Measurements from ENCODE around the gene LSM2.

The LSM2 gene

DNA sequence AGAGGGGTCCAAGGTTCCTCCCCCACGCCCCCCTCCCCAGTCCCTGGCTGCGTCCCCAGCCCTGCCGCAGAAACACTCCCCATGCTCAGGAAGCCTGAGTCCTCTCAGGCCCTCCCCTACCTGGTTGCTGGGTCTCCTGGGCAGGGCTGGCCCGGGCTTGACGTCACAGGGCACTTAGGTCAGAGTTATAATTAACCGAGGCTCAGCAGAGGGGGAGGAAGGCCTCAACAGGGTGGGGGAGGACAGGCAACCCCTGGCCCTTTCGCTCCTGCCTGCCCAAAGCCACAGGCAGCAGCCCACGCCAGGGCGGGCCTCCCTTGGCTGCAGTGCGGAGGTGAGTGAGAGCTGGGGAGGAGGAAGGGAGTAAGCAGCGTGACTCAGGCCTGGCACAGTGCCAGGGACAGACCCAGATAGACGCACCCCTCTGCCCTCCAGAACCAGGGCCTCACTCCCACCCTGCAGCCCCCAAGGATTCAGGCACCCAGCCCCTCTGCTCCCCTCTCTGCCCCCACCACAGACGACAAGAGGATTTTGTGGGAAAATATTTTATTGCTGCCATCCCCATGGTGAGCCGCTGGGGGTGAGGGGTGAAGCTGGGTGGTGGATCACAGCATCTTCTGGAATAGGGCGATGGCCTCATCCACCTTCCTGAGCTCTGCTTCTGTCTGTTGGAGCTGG lies 29.6 kb downstream of the LSM2 start, which contains the start of gene VWA7:
VWA7 (minus strand) TSS at position 340 of the 678 bp plus-strand sequence. CDS start 549 bp downstream, outside the sequence.
- peaks cover 35% of the 10 kb centered on the region for H3K4me1 Mint-ChIP-seq
- no peaks in the 10 kb centered on the region for H3K9me3 Mint-ChIP-seq
- peak within 1 kb of the TSS; percentile 19 for H3K4me3 Mint-ChIP-seq
- peaks cover 4% of the 10 kb centered on the region for H3K36me3 Mint-ChIP-seq
- no peaks in the 10 kb centered on the region for H3K27me3 Mint-ChIP-seq
- H3K27ac Mint-ChIP-seq = no peak within 1 kb of the TSS

DNA sequence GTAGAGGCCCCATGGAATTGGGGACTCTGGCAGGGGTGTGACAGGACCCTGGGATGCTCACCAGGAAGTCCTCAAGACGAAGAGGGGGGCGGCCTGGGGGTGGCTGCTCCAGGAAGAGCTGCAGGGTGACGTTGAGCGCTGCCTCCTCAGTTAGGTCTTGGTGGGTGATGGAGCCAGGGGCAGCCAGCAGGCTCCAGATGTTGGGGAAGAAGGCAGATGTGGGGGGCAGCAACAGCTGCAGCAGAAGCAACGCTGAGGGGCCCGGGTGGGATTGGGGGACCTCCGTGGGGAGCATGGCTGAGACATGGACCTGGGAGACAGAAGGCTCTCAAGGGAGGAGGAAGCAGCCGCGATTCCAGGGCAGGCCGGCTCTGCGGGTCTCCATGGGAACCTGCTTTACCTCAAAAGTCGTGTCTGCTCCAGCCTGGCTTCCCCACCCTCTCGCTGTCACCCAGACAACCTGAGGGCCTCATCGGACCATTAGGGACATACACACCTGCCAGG lies 30.2 kb downstream of the LSM2 start:
- Mint-ChIP-seq H3K36me3 (peaks cover 4% of the 10 kb centered on the region), H3K27ac (no peak overlapping the region), H3K9me3 (no peaks in the 10 kb centered on the region), H3K4me1 (peaks cover 36% of the 10 kb centered on the region), H3K4me3 (no peak overlapping the region), H3K27me3 (no peaks in the 10 kb centered on the region)

DNA sequence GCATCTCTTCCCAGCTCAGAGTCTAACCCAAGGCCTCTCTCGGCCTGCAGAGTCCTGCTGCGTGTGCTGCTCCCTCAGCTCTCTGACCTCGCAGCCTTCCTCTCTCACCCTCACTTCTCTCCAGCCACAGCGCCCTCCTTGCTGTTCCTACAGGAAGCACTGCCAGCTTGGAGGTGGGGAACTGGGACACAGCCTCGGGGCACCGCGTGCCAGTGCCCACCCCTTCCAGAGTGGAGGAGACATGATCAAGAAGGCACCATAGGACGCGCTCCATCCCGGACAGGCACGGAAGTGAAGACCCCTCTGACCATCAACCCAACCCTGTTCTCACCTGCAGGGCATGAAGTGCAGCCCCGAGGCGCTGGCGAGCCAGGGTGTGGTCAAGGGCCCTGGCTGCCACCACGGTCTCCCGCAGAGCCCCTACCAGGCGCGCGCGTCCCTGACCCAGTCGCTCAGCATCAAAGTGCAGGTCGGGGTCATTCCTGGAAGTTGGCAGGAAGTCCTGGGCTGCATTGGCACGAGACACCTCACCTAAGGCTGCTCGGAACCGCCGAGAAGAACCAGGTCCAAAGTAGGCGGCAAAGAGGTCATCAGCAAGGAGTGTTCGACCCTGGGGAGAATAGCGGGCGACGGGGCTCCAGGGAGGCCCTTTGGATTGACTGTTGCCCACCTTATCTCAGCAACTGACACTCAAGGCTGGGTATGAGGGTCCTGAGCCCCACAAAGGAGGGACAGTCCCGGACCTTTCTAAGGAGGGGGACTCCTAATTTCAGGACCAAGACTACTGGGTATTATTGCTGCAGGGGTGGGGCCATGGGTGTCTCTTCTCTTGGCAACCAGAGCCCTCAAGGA lies 30.9 kb downstream of the LSM2 start:
- Mint-ChIP-seq H3K4me3 (no peak overlapping the region), H3K4me1 (peaks cover 42% of the 10 kb centered on the region)

DNA sequence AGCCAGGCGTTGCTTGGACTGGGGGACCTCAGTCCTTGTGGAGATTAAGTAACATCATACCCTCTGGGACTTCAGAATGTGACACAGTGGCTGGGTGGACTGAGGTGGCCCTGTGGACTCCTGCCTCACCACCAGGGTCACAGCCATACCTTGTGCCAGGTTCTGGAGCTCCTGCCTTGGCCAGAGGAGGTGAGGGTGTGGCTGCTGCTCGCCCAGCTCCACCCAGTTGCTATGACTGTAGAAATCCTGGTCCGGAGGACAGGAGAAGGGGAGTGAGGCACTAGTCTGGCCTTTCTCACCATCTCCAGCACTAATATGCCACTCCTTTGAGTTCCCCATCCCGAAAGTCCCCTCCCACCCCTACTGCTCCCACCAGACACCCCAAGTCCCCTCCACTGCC lies 31.6 kb downstream of the LSM2 start:
- Mint-ChIP-seq H3K27ac (no peak overlapping the region), H3K27me3 (no peaks in the 10 kb centered on the region), H3K36me3 (no peaks in the 10 kb centered on the region), H3K4me3 (no peak overlapping the region), H3K4me1 (peaks cover 42% of the 10 kb centered on the region), H3K9me3 (no peaks in the 10 kb centered on the region)

More for the DNA sequence above, 30.9 kb downstream of the LSM2 start:
- Mint-ChIP-seq H3K27ac (no peak overlapping the region), H3K36me3 (peaks cover 1% of the 10 kb centered on the region), H3K9me3 (no peaks in the 10 kb centered on the region), H3K27me3 (no peaks in the 10 kb centered on the region)

DNA sequence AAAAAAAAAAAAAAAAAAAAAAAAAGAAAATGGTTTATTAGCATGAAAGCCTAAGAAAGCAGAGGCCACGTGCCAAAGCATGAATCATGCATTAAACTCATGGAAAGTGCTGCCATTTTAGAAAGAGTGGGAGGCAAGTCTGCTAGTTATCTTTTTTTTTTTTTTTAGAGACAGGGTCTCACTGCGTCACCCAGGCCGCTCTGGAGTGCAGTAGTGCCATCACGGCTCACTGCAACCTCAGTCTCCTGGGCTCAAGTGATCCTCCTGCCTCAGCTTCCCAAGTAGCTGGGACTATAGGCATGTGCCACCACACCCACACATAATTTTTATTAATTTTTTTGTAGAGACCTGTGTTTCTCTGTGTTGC lies 34.8 kb downstream of the LSM2 start:
- no peaks in the 10 kb centered on the region for H3K27me3 Mint-ChIP-seq
- no peaks in the 10 kb centered on the region for H3K36me3 Mint-ChIP-seq
- H3K9me3 Mint-ChIP-seq = no peaks in the 10 kb centered on the region
- H3K4me1 Mint-ChIP-seq = peaks cover 39% of the 10 kb centered on the region
- H3K27ac Mint-ChIP-seq = no peak overlapping the region
- peak overlapping the region; percentile 11 for H3K4me3 Mint-ChIP-seq

DNA sequence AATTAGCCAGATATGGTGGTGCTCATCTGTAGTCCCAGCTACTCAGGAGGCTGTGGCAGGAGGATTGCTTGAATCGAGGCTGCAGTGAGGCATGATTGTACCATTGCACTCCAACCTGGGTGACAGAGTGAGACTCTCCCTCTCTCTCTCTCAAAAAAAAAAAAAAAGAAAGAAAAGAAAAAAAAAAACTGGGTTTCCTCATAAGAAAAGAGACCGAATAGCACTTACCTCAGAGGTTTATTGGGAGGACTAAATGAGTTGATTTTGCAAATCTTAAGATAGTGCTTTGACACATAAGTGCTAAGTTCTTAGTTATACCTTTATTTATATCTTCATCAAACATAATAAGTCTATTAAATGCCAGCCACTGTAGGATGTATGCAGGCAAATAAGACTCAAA lies 35.9 kb downstream of the LSM2 start:
- Mint-ChIP-seq H3K4me3 (no peak overlapping the region), H3K4me1 (peaks cover 28% of the 10 kb centered on the region), H3K27ac (peak overlapping the region; percentile 51), H3K36me3 (no peaks in the 10 kb centered on the region), H3K27me3 (no peaks in the 10 kb centered on the region), H3K9me3 (no peaks in the 10 kb centered on the region)

DNA sequence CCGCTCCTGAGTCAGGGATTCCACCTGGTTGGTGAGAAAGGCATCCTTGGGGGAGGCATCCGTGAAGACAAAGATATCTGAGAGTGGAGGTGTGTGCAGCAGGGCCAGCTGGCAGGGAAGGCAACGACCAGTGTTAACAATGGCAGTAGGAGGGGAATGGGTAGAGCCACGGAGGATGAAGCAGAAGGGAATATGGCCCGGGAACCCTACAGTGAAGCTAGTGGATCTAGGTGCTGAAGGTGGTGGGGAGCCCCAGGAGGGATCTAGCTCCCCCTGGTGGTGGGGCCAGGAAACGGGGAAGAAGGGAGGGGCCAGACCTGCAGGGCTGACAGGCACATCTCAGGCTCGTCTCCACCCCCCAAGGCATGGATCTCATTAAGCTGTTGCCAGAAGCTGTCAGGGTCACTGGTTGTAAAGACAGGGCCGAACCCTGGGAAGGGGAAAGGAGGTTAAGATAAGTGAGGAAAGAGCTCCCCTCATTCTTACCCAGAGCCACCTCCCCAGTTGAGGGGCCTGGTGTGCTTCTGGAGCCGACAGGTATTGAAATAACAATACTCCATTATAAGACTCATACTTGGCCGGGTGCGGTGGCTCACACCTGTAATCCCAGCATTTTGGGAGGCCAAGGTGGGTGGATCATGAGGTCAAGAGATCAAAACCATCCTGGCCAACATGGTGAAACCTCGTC lies 36.9 kb downstream of the LSM2 start:
- Mint-ChIP-seq H3K27ac (no peak overlapping the region), H3K27me3 (no peaks in the 10 kb centered on the region), H3K36me3 (no peaks in the 10 kb centered on the region), H3K9me3 (no peaks in the 10 kb centered on the region), H3K4me3 (peak overlapping the region; percentile 23), H3K4me1 (peaks cover 22% of the 10 kb centered on the region)

DNA sequence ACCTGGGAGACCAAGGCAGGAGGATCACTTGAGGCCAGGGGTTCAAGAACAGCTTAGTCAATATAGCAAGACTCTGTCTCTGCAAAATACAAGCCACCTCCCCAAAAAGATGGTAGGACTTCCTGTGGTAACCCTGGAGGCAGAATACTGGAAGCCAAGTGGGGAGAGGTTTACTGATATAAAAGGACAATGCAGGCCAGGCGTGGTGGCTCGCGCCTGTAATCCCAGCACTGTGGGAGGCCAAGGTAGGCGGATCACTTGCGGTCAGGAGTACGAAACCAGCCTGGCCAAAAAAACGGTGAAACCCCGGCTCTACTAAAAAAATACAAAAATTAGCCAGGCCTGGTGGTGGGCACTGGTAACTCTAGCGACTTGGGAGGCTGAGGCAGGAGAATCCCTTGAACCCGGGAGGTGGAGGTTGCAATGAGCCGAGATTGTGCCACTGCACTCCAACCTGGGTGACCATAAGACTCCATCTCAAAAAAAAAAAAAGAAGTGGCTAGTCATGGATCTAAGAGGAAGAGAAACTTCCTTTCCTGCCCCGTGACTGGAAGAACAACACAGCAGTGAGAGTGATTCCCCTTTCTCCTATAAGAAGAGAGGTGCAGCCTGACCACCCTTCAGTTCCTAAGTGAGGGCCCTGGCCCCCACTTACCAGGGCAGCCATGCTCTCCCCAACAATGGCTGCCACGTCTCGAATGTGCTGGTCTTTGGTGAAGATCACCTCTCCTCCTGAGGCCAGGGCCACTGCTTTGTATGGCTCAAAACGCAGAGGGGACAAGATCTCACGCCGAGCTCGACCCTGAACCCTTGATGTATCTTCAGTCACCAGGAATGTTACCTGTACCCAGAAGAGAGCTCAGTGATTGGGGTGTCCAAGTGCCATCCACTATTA lies 38.2 kb downstream of the LSM2 start:
- Mint-ChIP-seq H3K9me3 (no peaks in the 10 kb centered on the region), H3K4me1 (peaks cover 23% of the 10 kb centered on the region), H3K36me3 (no peaks in the 10 kb centered on the region), H3K27ac (no peak overlapping the region), H3K4me3 (no peak overlapping the region), H3K27me3 (no peaks in the 10 kb centered on the region)

DNA sequence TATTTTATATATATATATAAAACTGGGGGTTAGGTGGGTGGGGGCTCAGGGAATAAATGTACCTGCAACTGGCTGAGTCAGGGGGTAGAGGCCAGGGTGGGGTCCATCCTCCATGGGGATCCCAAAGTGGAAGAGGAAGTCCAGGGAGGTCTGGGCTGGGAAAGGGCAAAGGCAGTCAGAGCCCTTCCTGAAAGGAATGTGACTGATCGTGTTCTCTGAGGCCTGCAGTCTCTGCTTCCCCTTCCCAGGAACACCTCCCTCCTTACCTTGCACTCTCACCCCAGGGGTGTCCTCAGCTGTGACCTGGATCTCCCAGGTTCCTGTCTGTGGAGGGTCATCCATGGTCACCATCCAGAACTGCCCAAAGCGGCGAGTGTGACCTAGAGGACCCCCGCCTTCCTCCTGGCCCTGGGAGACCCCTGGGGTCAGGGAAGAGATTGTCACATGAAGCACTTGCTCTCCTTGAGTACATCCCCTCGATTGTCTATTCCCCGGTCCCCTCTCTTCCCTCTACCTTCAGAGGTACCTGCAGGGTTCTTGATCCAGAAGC lies 39.6 kb downstream of the LSM2 start:
- no peak overlapping the region for H3K4me3 Mint-ChIP-seq
- H3K36me3 Mint-ChIP-seq = peaks cover 2% of the 10 kb centered on the region
- no peak overlapping the region for H3K27ac Mint-ChIP-seq
- no peaks in the 10 kb centered on the region for H3K27me3 Mint-ChIP-seq
- no peaks in the 10 kb centered on the region for H3K9me3 Mint-ChIP-seq
- peaks cover 17% of the 10 kb centered on the region for H3K4me1 Mint-ChIP-seq

DNA sequence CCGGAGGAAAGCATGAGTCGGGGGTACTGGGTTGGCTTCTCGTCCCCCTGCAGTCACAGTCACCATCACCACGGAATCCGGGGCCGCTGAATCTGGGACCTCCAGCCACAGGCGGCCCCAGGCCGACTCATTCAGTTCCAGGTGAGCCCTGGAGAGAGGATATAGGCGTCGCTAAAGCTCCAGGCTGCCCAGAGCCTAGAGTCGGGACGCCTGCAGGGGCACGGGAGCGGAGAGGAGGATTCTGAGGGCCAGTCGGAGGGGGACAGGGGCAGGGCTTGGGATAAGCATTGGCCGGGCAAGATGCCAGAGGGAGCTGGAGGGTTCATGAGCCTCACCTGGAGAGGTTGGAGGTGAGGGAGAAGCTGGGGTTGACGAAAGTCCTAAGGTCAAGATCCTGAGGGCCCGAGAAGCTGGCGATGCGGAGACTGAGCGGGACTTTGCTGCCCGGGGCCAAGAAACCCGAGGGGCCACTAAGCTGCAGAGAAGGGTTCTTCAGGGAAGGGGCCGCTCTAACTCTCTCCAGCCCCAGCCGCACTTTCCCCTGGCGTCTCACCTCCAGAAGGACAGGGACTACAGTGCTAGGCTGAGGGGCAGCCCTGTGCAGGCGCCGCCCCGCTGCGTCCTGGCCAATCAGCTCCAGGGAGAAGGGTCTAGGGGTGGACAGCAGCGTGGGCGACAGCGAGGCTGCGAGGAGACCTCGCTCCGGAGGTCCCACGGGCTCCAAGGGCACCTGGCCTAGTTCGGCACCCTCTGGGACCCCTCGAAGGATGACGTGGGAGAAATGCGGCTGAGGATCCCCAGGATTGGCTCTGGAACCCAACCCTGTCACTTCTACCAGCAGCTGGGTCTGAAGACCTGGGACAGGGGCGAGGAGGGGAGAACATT lies 40.6 kb downstream of the LSM2 start:
- peaks cover 12% of the 10 kb centered on the region for H3K4me1 Mint-ChIP-seq
- H3K27me3 Mint-ChIP-seq = no peaks in the 10 kb centered on the region
- H3K36me3 Mint-ChIP-seq = peaks cover 5% of the 10 kb centered on the region
- H3K4me3 Mint-ChIP-seq = no peak overlapping the region
- H3K27ac Mint-ChIP-seq = no peak overlapping the region
- no peaks in the 10 kb centered on the region for H3K9me3 Mint-ChIP-seq

DNA sequence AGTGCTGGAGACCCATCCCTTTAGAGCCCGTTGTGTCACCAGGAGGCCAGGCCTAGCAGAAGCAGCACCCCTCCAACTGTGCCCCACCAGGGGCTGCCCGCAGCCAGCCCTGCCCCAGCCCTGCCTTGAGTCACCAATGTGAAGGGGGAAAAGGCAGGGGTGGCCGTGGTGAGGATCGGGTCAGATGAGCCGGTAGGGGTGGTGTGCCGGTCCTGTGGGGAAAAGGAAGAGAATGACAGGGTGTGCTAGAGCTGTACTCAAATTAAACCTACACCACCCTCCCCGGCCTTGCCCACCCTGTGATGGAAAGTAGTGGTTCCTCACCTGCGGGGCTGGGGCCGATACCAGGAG lies 41.2 kb downstream of the LSM2 start:
- Mint-ChIP-seq H3K36me3 (peaks cover 5% of the 10 kb centered on the region), H3K27me3 (no peaks in the 10 kb centered on the region), H3K9me3 (no peaks in the 10 kb centered on the region)

DNA sequence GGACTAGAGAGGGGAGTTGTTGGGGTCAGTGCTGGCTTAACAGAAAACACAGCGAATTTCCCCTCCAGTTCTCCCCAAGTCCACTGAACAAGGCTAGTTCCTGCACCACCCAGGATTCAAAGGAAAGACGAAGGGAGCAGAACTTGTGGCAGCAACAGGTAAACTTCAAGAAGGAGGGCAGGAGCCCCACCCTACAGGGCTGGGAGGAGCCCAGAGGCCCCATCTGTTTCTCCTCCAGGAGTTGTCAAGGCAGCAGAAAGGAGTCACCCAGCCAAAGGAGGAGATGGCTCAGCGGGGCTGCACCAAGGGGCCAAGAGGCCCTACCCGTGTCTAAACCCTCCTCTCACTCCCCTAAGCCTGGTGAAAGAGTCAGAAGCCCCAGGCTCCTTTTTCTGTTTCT lies 42.6 kb downstream of the LSM2 start:
- Mint-ChIP-seq H3K4me1 (peaks cover 3% of the 10 kb centered on the region), H3K27me3 (no peaks in the 10 kb centered on the region), H3K36me3 (peaks cover 13% of the 10 kb centered on the region), H3K27ac (no peak overlapping the region), H3K4me3 (no peak overlapping the region), H3K9me3 (no peaks in the 10 kb centered on the region)

More for the DNA sequence above, 41.2 kb downstream of the LSM2 start:
- no peak overlapping the region for H3K4me3 Mint-ChIP-seq
- H3K4me1 Mint-ChIP-seq = peaks cover 10% of the 10 kb centered on the region
- no peak overlapping the region for H3K27ac Mint-ChIP-seq

DNA sequence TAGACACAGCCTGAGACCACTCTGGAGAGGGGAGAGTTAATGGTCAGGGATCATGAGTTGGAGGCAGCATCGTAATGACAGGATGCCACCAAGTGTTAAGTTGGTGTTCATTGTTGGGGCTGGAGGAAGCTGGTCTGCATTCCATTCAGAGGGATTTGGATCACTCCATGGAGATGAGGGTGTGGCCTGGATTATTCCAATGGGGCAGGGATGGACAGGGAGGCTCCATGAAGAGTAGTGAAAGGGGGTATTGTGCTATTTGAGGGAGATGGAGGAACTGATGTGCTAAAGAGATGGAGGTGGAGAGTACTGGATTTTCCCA lies 43.2 kb downstream of the LSM2 start:
- H3K4me3 Mint-ChIP-seq = no peak overlapping the region
- H3K27ac Mint-ChIP-seq = no peak overlapping the region
- no peaks in the 10 kb centered on the region for H3K27me3 Mint-ChIP-seq
- H3K36me3 Mint-ChIP-seq = peaks cover 15% of the 10 kb centered on the region
- H3K4me1 Mint-ChIP-seq = peaks cover 3% of the 10 kb centered on the region
- H3K9me3 Mint-ChIP-seq = no peaks in the 10 kb centered on the region
